Measurements from ENCODE around the gene CCDC88B.

The CCDC88B gene

GRCh38 chr11:64343767-64344559 lies 4.0 kb downstream of the CCDC88B start:
- peaks cover 5% of the 10 kb centered on the region; the same call in 1 of the 2 replicates for H3K79me2 ChIP-seq (ENCODE audit: insufficient read depth, low read length)
- no peak overlapping the region for H2AFZ ChIP-seq (ENCODE audit: low read depth, low read length, severe bottlenecking)
- no peaks in the 10 kb centered on the region for H3K9me2 ChIP-seq (replicated peaks; ENCODE audit: insufficient read depth, low read length)
- no peaks in the 10 kb centered on the region for H3K9me3 ChIP-seq (ENCODE audit: insufficient read depth, low read length)
- TF ChIP-seq CTCF (IDR thresholded peaks at IDR 0.05; ENCODE audit: insufficient read depth, low read length, poor library complexity, severe bottlenecking) (no peak), EZH2phosphoT487 (conservative IDR thresholded peaks at IDR 0.05; ENCODE audit: low read length) (no peak)
- no peaks in the 10 kb centered on the region for H4K20me1 ChIP-seq (ENCODE audit: low read depth, low read length)
- no peaks in the 10 kb centered on the region for H3K36me3 ChIP-seq (ENCODE audit: low read length)
- H3K27me3 ChIP-seq (ENCODE audit: low read length), result no peaks in the 10 kb centered on the region
- H3F3A ChIP-seq (ENCODE audit: insufficient read depth), result peaks cover 8% of the 10 kb centered on the region
- no peak overlapping the region for H3K27ac ChIP-seq (ENCODE audit: low read depth, low read length)
- H3K4me2 ChIP-seq (ENCODE audit: low read depth, low read length, poor library complexity, severe bottlenecking), result no peak overlapping the region
- no peak overlapping the region for H3K9ac ChIP-seq (ENCODE audit: low read length)
- H3K4me3 ChIP-seq (ENCODE audit: insufficient read depth, low read length, poor library complexity, severe bottlenecking), result no peak overlapping the region

DNA sequence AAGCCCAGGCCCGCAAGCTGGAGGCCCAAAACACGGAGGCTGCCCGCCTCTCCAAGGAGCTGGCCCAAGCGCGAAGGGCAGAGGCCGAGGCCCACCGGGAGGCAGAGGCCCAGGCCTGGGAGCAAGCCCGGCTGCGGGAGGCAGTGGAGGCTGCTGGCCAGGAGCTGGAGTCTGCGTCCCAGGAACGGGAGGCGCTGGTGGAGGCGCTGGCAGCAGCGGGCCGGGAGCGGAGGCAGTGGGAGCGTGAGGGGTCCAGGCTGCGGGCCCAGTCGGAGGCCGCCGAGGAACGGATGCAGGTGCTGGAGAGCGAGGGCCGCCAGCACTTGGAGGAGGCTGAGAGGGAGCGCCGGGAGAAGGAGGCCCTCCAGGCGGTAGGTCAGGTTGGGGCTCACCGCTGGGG lies 4.8 kb downstream of the CCDC88B start:
- Histone ChIP-seq H4K20me1 (ENCODE audit: low read depth, low read length) (no peaks in the 10 kb centered on the region), H3K79me2 (ENCODE audit: insufficient read depth, low read length) (0 out of 2 replicates have a peak, but pooled peaks cover under 1% of the 10 kb centered on the region), H3K9me2 (replicated peaks; ENCODE audit: insufficient read depth, low read length) (no peaks in the 10 kb centered on the region), H3K27me3 (ENCODE audit: low read length) (no peaks in the 10 kb centered on the region), H3K9me3 (ENCODE audit: insufficient read depth, low read length) (no peaks in the 10 kb centered on the region), H3K27ac (ENCODE audit: low read depth, low read length) (no peak overlapping the region), H3K4me3 (ENCODE audit: insufficient read depth, low read length, poor library complexity, severe bottlenecking) (no peak overlapping the region), H2AFZ (ENCODE audit: low read depth, low read length, severe bottlenecking) (no peak overlapping the region), H3F3A (ENCODE audit: insufficient read depth) (peaks cover 1% of the 10 kb centered on the region; the same call in 1 of the 2 replicates), H3K9ac (ENCODE audit: low read length) (no peak overlapping the region), H3K36me3 (ENCODE audit: low read length) (no peaks in the 10 kb centered on the region), H3K4me2 (ENCODE audit: low read depth, low read length, poor library complexity, severe bottlenecking) (no peak overlapping the region)
- no peak for TF ChIP-seq CTCF (IDR thresholded peaks at IDR 0.05; ENCODE audit: insufficient read depth, low read length, poor library complexity, severe bottlenecking)
- no peak for TF ChIP-seq EZH2phosphoT487 (conservative IDR thresholded peaks at IDR 0.05; ENCODE audit: low read length)

GRCh38 chr11:64347193-64347867 lies 7.3 kb downstream of the CCDC88B start:
- H4K20me1 ChIP-seq (ENCODE audit: low read depth, low read length), result no peaks in the 10 kb centered on the region
- H3K79me2 ChIP-seq (ENCODE audit: insufficient read depth, low read length), result no peaks in the 10 kb centered on the region
- H3K4me3 ChIP-seq (ENCODE audit: insufficient read depth, low read length, poor library complexity, severe bottlenecking), result no peak overlapping the region
- no peak overlapping the region for H3K27ac ChIP-seq (ENCODE audit: low read depth, low read length)
- H3K4me2 ChIP-seq (ENCODE audit: low read depth, low read length, poor library complexity, severe bottlenecking), result no peak overlapping the region
- H3F3A ChIP-seq (ENCODE audit: insufficient read depth), result no peaks in the 10 kb centered on the region
- H3K9me2 ChIP-seq (replicated peaks; ENCODE audit: insufficient read depth, low read length), result no peaks in the 10 kb centered on the region
- no peak overlapping the region for H3K9ac ChIP-seq (ENCODE audit: low read length)
- no peak for TF ChIP-seq CTCF (IDR thresholded peaks at IDR 0.05; ENCODE audit: insufficient read depth, low read length, poor library complexity, severe bottlenecking)
- TF ChIP-seq EZH2phosphoT487 (conservative IDR thresholded peaks at IDR 0.05; ENCODE audit: low read length), result no peak
- no peaks in the 10 kb centered on the region for H3K9me3 ChIP-seq (ENCODE audit: insufficient read depth, low read length)
- no peaks in the 10 kb centered on the region for H3K36me3 ChIP-seq (ENCODE audit: low read length)
- H3K27me3 ChIP-seq (ENCODE audit: low read length), result no peaks in the 10 kb centered on the region
- no peak overlapping the region for H2AFZ ChIP-seq (ENCODE audit: low read depth, low read length, severe bottlenecking)

Measured in SU-DHL-6 (cell line).